HG03095 (cell line): ENCODE results near the gene CALCA.
"Not testable (repeated sequence)": the region's sequence is repeated elsewhere in the genome, so short reads cannot be mapped to it uniquely, and the experiment has no call there.

Experiments
- ATAC-seq: cut with Tn5 transposase; IDR thresholded peaks from one replicate; pipeline ENCODE4 v1.9.1; 2021; ENCODE audit warnings: moderate library complexity; ENCODE audit not compliant: unreplicated experiment

CALCA gene, protein sequence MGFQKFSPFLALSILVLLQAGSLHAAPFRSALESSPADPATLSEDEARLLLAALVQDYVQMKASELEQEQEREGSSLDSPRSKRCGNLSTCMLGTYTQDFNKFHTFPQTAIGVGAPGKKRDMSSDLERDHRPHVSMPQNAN

DNA sequence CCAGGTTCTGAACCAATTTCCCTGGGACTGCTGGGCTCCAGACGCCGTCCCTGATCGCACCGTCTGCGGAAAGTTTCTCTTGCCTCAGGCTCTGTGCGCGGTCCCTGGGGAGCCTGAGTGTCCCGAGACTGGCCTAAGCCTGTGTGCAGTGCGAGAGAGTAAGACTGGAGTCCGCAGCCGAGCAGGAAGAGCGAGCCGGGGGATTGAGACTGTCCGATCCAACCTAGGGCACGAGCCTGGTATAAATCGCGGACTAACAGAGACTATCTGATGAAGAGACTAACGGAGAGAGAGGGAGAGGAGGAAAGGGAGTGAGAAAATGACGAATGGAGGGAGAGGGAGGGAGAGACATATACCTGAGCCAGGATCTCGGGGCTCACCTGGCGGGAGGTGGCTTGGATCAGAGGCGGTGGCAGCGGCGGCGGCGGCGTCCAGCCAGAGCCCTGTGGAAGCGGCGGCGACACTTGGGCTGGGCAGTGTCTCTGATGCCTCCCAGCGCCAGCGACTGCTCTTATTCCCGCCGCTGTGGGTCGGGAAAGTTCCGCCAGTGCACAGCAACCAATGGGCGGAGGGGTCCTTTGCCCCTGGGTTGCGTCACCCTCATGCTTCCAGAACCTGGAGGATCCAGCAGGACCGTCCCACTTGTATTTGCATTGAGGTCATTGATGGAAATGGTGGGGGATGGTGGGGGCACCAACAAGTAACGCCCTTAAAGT, at the start of gene CALCA:
CALCA (minus strand) TSS at position 487 of the 716 bp plus-strand sequence. CDS start 1,159 bp downstream, outside the sequence.
- ATAC-seq: no peak

DNA sequence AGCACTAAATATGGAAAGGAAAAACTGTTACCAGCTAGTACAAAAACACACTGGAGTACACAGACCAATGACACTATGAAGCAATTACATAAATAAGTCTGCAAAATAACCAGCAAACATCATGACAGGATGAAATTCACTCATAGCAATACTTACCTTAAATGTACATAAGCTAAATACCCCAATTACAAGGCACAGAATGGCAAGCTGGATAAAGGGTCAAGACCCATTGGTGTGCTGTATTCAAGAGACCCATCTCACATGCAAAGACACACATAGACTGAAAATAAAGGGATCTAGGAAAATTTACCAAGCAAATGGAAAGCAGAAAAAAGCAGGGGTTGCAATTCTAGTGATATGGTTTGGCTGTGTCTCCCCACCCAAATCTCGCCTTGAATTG, 44.0 kb upstream of the CALCA start:
- ATAC-seq: no peak

DNA sequence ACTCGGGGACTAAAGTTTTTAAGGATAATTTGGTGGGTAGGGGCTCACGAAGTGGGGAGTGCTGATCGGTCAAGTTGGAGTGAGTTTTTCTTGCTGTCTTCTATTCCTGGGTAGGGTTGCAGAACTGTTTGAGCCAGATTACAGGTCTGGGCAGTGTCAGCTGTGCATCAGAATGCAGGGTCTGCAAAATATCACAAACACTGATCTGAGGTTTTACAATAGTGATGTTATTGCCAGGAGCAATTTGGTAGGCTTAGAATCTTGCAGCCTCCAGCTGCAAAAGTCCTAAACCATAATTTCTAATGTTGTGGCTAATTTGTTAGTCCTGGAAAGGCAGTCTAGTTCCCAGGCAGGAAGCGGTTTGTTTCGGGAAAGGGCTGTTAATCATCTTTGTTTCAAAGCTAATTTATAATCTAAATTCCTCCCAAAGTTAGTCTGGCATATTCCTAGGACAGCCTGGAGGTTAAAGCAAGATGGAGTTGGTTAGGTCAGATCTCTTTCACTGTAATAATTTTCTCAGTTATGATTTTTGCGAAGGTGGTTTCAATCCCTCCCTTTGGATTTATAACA, 39.7 kb upstream of the CALCA start:
- no peak for ATAC-seq

- ATAC-seq: no peak
Observed at GRCh38 chr11:15010865-15011264, 38.7 kb upstream of the CALCA start.

- no peak for ATAC-seq
Observed at GRCh38 chr11:15006139-15006759, 34.1 kb upstream of the CALCA start.

DNA sequence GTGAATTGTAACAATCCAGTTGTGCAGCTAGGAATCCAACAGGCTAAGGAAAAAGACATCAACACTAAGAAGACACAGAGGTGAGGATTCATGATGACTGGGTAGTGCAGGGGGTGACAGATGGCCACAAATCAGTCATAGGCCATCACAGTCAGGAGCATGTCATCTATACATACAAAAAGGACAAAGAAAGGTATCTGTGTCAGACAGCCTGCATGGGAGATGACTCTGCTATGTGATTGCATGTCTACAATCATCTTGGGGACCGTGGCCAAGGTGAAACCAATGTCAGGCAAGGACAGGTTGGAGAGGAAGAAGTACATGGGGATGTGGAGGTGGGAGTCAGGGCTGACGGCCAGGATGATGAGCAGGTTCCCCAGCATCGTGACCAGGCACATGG, 16.0 kb upstream of the CALCA start:
- not testable (repeated sequence) for ATAC-seq

DNA sequence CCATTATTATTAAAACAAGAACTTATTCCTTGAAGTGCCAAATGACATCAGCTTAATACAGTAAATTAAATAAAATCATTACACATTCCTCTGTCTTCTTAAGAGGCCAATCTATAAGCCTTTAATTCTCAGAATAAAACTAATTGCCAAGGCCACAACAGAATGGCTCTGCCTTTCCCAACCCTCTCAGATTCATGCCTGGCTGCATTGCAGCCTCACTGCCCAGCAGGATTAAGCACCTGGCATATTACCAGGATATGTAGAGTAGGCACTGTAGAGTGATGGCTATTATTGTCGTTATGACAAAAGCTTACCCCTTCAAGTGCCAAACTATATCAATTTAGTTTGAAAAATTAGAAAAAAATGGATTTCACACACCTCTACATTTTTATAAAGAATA, 9.4 kb upstream of the CALCA start:
- no peak for ATAC-seq

DNA sequence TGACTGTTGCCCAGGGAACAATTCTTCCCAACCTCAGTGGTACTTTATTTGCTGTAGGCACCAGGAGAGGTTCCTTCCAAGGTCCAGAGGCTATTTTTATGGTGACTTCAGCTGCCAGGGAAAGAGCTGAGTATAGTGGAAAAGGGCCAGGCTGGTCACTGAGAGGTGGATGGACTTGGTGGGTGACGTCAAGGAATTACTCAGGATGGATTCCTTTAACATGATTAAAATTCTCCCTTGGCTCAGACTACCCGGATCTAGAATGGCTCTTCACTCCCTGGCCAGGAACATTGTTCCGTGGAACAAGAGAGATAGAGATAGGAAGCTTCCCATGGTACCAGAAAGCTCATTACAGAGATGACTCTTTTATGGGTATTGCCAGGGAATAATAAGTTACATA, 8.7 kb upstream of the CALCA start:
- no peak for ATAC-seq

GRCh38 chr11:14977101-14977880, 5.1 kb upstream of the CALCA start:
- no peak for ATAC-seq

DNA sequence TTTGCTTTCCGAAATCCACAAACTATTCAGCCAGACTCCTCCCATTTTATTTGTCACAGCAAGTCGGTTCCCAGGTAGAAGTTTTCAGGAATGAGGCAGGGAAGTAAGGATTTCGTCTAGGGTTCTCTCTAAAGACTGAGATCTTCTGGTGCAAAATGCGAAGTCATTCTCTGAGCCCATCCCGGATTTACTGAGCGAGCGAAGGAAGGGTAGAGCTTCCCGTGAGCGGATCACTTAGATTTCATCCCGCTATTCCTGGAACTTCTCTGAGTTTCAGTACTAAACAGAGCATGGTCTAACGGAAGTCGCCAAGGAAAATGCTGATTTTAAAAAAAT, 3.1 kb upstream of the CALCA start:
- ATAC-seq: no peak

- ATAC-seq: no peak
Observed at GRCh38 chr11:14974515-14975251, 2.5 kb upstream of the CALCA start.

DNA sequence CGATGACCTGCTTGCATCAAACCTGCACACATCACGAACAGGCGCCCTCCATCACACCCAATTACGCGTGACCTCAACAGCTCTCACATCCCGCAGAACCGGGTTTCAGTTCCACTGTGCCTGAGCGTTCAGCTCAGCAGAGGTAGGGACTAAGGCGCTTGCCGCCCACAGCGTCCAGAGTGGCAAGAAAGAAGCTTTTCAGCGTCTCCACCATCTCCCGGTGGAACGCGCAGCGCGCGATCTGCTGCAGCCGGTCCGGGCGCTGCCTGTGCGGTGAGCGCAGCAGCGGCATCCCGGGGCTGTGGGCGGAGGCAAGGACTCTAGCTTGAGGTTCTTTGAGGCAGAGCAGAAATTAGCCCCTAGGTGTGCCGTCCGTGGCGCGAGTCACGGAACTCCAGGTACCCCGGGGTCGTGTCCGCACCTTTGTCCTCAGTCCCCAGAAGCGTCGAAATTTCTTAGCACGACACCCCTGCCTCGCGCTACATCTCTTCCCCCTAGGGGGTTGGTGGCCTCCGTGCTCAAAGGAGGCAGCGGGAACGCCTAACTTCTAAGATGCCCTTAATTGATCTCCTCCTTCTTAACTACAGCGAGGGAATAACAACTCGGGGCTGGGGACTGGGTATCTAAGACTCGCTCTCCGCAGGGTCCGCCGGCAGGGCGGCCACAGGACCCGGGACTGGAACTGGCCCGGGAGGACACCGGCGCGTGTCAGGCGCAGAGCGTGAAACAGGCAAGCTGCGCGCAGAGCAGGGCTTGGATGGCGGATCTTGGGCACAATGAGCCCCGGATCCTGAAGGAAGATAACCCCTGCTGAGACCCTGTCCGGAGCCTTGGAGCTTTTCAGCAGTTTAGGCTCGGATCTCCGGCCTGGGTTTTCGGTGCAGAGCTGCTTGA, 1.7 kb upstream of the CALCA start:
- ATAC-seq: no peak

DNA sequence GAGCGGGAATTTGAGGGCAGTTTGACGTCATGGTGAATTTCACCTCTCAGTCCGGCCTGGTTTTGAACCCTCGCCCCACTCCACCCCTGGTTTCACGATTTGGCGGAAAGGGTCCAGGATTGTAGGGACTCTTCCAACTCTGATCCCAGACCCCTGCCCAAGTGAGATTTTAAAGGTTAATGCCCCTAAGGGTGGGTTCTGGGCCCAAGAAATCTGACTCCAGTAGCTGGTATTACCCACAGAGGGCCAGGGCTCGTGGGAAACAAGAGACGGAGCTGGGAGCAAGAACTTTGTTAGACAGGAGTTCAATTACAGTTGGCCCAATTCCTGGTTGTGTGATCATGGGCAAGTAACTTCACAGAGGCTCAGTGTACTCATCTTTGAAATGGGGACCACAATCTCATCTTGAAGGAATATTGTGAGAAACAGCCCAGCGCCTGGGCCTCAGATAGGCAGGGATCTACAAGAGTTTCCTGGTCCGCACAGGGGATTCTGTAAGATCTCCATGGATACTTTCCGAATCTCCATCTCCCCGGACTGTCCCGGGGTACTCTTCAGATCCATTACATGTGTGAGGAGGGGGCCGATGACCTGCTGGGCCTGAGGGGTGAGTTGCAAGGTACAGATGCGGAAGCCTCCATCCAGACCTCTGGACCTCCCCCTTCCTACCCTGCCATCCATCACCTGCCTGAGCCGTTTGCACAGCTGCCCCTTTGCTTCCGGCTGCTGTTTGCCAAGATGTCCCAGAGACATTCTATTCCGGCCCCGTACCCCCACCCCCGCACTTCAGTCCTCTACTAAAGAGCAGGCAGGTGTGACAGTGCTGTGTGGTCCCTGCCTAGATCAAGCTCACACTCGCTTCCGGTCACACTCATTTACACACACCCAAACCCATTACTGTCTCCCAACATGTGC, 687 bp upstream of the CALCA start:
- ATAC-seq: no peak

DNA sequence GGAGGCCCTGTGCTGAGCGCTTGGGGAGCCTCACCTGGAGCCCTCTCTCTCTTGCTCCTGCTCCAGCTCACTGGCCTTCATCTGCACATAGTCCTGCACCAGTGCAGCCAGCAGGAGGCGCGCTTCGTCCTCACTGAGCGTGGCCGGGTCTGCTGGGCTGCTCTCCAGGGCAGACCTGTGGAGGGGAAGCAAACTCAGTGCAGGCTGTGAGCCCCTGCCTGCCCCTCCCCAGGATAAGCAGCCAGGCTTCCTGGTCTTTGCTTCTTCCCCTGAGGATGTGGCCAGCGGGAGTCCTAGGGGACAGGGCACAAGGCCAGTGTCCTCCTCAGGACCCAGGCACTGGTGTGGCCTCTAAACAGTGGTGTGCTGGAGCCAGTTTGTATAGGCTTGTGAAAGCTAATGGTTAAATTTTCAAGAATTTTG, 2.2 kb downstream of the CALCA start:
- ATAC-seq: peak; percentile 59

GRCh38 chr11:14967581-14968243, 4.4 kb downstream of the CALCA start:
- no peak for ATAC-seq

- no peak for ATAC-seq
Observed at GRCh38 chr11:14956111-14956510, 16.0 kb downstream of the CALCA start.

DNA sequence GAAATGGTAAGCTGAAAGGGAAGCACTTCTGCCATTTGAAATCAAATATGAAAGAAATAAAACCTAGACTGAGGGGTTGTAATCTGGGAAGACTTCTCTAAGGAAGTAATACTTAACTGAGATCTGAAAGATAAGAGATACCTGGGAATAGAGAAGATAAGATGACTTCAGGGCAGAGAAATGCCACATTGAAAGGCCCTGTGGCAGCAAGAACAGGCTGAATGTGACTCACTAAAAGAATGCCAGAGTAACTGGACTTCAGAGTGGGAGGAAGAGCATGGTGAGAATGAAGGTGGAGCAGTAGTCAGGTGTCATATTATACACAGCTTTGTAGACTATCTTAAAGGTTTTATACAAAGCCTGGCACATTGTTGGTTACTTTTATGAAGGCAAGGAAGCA, 17.6 kb downstream of the CALCA start:
- ATAC-seq: no peak

DNA sequence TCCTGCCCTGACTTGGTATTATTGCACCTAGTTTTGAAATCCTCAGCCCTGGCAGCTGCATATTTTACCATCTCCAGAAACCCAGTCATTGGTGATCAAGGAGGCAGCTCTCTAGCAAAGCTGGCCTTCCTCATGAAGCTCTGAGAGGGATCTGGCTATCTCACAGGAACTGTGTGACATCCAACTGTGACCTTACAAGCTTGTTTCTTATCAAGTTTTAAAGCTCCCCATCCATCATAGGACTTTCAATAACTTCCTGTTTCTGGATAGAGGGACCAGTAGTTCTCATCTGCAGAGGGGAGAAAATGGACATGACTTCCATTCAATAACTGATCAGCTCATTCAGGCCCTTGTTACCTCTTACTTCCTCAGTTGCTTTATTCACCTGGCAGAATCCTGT, 18.2 kb downstream of the CALCA start:
- ATAC-seq: no peak
